Adrenal gland (tissue), 12 donors: ENCODE measurements around the gene CA5A. TPM values are rescaled to one million over a fixed set of nuclear protein-coding genes. Genes with fewer than 3 reads are reported as not detected.
"Not testable (repeated sequence)": the region's sequence is repeated elsewhere in the genome, so short reads cannot be mapped to it uniquely, and the experiment has no call there.

Source experiments
- DNase-seq, 7 donors: peaks; one replicate each; pipeline ENCODE4 v3.0.0-alpha.2; 2019 to 2020
- H3K27ac ChIP-seq, 5 donors: fragments of 200-600 bp; sonication (generic) in 4 of 5; 1 replicate in 3 of 5; 2 replicates in 2 of 5; pipeline versions ENCODE4 v1.5.1 to v1.8.0; 2016 to 2020; ENCODE audit warnings: mild to moderate bottlenecking in 1 of 5
- H3K27me3 ChIP-seq: fragments of 200-600 bp; 2 replicates; pipeline ENCODE4 v1.8.0; 2021
- H3K36me3 ChIP-seq, 2 donors: fragments of 200-600 bp; replicated peaks in 1 of 2; 1 replicate in 1 of 2; 2 replicates in 1 of 2; pipeline versions ENCODE4 v1.5.1 to v1.8.0; 2018 to 2022
- H3K4me1 ChIP-seq, 2 donors: fragments of 200-600 bp; replicated peaks in 1 of 2; 1 replicate in 1 of 2; 2 replicates in 1 of 2; pipeline versions ENCODE4 v1.5.1 to v1.8.0; 2018 to 2021
- H3K4me3 ChIP-seq, 4 donors: fragments of 200-600 bp; sonication (generic) in 3 of 4; one replicate each; pipeline ENCODE4 v1.5.1; 2016 to 2018
- H3K9me3 ChIP-seq, 3 donors: fragments of 200-600 bp; sonication (generic) in 1 of 3; replicated peaks in 1 of 3; 1 replicate in 2 of 3; 2 replicates in 1 of 3; pipeline versions ENCODE4 v1.5.1 to v1.8.0; 2016 to 2021
- POLR2A ChIP-seq, 2 donors: fragments of 450-650 bp; IDR thresholded peaks; one replicate each; pipeline ENCODE4 v1.6.1; 2017; ENCODE audit warnings: antibody characterized with exemption in 2 of 2, mild to moderate bottlenecking in 2 of 2, moderate library complexity in 1 of 2
- WGBS, 4 donors: extraction: QIAGEN DNeasy Blood & Tissue Kit in 2 of 4; methylation state at CpG; one replicate each; pipeline versions ENCODE4 v1.1.5 to v1.1.7; 2013 to 2017; 5-methylcytosine and 5-hydroxymethylcytosine counted together
- intact Hi-C, 2 donors: fragments of 100-400 bp; cut with DNase I; formaldehyde crosslinking; loops; one replicate each; pipeline versions ENCODE4 v1.14.1 to v1.15.0; 2022 to 2023
- polyA plus RNA-seq, 3 donors: library from polyadenylated mRNA; stranded (reverse); fragments of 200-250 nt in 2 of 3; fragments of 350-450 nt in 1 of 3; fragmentation: Illumina TruSeq in 1 of 3; extraction: RNeasy Lipid Tissue Mini Kit (QIAGEN cat#74804) in 1 of 3; gene quantifications; one replicate each; pipeline ENCODE4 v1.2.3, GENCODE V29; 2013 to 2014
- total RNA-seq, 9 donors: library from RNA; depleted of rRNA in 4 of 9; stranded (reverse); fragments of >200 nt in 4 of 9; fragments of 120-200 nt in 1 of 9; fragmentation: NEBNext Ultra II Directional in 1 of 9; extraction: Animal tissue kit (Norgen Biotek cat#: 25700) in 1 of 9; gene quantifications; one replicate each; pipeline versions ENCODE4 v1.1.0 to v1.2.4, GENCODE V29; 2013 to 2023
- TF ChIP-seq, protein P1 (sequence below), 6 experiments: fragments of 450-650 bp in 4 of 6; fragments of 200-600 bp in 2 of 6; sonication (generic) in 1 of 6; IDR thresholded peaks; 1 replicate in 5 of 6; 2 replicates in 1 of 6; pipeline versions ENCODE4 v1.5.1 to v1.8.0; 2016 to 2021; ENCODE audit warnings: antibody characterized with exemption in 6 of 6, mild to moderate bottlenecking in 2 of 6, moderate library complexity in 1 of 6
- donor health status: healthy with polysubstance abuse.
- donor health status: Bipolar disorder and iron deficiency.
- donor health status: DM: yes; HTN: yes; CAD: no.
- donor health status: DM: no; HTN: no; CAD: no.
- donor health status: DM: no; HTN: no; CAD: no.
- donor health status: DM: yes; HTN: yes; CAD: no.

CA5A gene
- total and polyA plus RNA-seq, 12 donors = 0.17 to 0.56 TPM; not detected in 10

- 27 to 47% (median 39%) methylated on average over 13 to 20 of the region's 20 CpGs for WGBS, 4 donors
Observed at GRCh38 chr16:87983072-87983736, 46.9 kb upstream of the CA5A start.

GRCh38 chr16:87982581-87983041 lies 46.3 kb upstream of the CA5A start:
- H3K27ac ChIP-seq = no peak overlapping the region
- peak in 1 of 7 donors; percentile 8 for DNase-seq
- intact Hi-C loops = loop anchor here in 1 of 2 donors (5.0 kb wide), 1 partner anchor 455 kb away; no protein-coding TSS in a partner anchor
- peaks cover 0 to 29% of the 10 kb centered on the region in 2 donors for H3K36me3 ChIP-seq
- H3K4me3 ChIP-seq = no peak overlapping the region
- 79 to 90% (median 83%) methylated on average over 10 to 17 of the region's 17 CpGs for WGBS, 4 donors
- TF ChIP-seq, protein P1, sequence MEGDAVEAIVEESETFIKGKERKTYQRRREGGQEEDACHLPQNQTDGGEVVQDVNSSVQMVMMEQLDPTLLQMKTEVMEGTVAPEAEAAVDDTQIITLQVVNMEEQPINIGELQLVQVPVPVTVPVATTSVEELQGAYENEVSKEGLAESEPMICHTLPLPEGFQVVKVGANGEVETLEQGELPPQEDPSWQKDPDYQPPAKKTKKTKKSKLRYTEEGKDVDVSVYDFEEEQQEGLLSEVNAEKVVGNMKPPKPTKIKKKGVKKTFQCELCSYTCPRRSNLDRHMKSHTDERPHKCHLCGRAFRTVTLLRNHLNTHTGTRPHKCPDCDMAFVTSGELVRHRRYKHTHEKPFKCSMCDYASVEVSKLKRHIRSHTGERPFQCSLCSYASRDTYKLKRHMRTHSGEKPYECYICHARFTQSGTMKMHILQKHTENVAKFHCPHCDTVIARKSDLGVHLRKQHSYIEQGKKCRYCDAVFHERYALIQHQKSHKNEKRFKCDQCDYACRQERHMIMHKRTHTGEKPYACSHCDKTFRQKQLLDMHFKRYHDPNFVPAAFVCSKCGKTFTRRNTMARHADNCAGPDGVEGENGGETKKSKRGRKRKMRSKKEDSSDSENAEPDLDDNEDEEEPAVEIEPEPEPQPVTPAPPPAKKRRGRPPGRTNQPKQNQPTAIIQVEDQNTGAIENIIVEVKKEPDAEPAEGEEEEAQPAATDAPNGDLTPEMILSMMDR (IDR thresholded peaks at IDR 0.05) = no peak
- TF ChIP-seq POLR2A (IDR thresholded peaks at IDR 0.05) = no peak
- H3K27me3 ChIP-seq = no peaks in the 10 kb centered on the region
- peaks cover 0 to 6% of the 10 kb centered on the region in 2 donors for H3K4me1 ChIP-seq
- no peaks in the 10 kb centered on the region for H3K9me3 ChIP-seq

More at GRCh38 chr16:87983072-87983736, 46.9 kb upstream of the CA5A start:
- H3K9me3 ChIP-seq, H3K4me1 ChIP-seq, H3K4me3 ChIP-seq, H3K27me3 ChIP-seq, H3K27ac ChIP-seq: not testable (repeated sequence)
- intact Hi-C loops = loop anchor here in 1 of 2 donors (5.0 kb wide), 1 partner anchor 454 kb away; no protein-coding TSS in a partner anchor
- H3K36me3 ChIP-seq = peaks cover 0 to 29% of the 10 kb centered on the region in 2 donors
- TF ChIP-seq, protein P1 (IDR thresholded peaks at IDR 0.05) = peak in 3 of 6 experiments; percentile 15 to 63 (median 24)
- peak in 1 of 7 donors; percentile 61 for DNase-seq

GRCh38 chr16:87981376-87981775 lies 45.0 kb upstream of the CA5A start:
- H3K27me3 ChIP-seq, H3K4me1 ChIP-seq, H3K27ac ChIP-seq, H3K9me3 ChIP-seq, DNase-seq, H3K4me3 ChIP-seq: not testable (repeated sequence)
- peaks cover 0 to 25% of the 10 kb centered on the region in 2 donors for H3K36me3 ChIP-seq
- WGBS, 4 donors = 80 to 98% (median 82%) methylated on average over 4 of the region's 4 CpGs
- intact Hi-C loops = loop anchor here in 1 of 2 donors (5.0 kb wide), 1 partner anchor 456 kb away; no protein-coding TSS in a partner anchor

- not testable (repeated sequence) for H3K9me3 ChIP-seq, H3K4me1 ChIP-seq, H3K27me3 ChIP-seq, DNase-seq, H3K4me3 ChIP-seq, H3K27ac ChIP-seq
- H3K36me3 ChIP-seq = peaks cover 0 to 23% of the 10 kb centered on the region in 2 donors
- 79 to 84% (median 81%) methylated on average over 12 of the region's 12 CpGs for WGBS, 4 donors
- intact Hi-C loops = loop anchor here in 1 of 2 donors (5.0 kb wide), 1 partner anchor 457 kb away; no protein-coding TSS in a partner anchor
Observed at GRCh38 chr16:87979911-87980630, 43.7 kb upstream of the CA5A start.

GRCh38 chr16:87979352-87979751 lies 43.0 kb upstream of the CA5A start:
- Histone ChIP-seq H3K27ac (no peak overlapping the region), H3K9me3 (no peaks in the 10 kb centered on the region), H3K4me1 (no peaks in the 10 kb centered on the region), H3K4me3 (no peak overlapping the region), H3K27me3 (no peaks in the 10 kb centered on the region), H3K36me3 (peaks cover 0 to 18% of the 10 kb centered on the region in 2 donors)
- intact Hi-C loops = no loop called here
- WGBS, 4 donors = 77 to 89% (median 80%) methylated on average over 7 to 8 of the region's 8 CpGs
- no peak for DNase-seq
- TF ChIP-seq POLR2A (IDR thresholded peaks at IDR 0.05) = no peak
- TF ChIP-seq, protein P1 (IDR thresholded peaks at IDR 0.05) = no peak
